OCI-M2 (cell line): ENCODE results near the gene CPSF4L.

Source experiments
- DNase-seq: peaks from one replicate; lab custom pipeline; 2025; ENCODE audit not compliant: unreplicated experiment; lab: John Stamatoyannopoulos, UW

Gene CPSF4L

GRCh38 chr17:73203788-73204479 is 57.7 kb downstream of the CPSF4L start:
- DNase-seq, result no peak

GRCh38 chr17:73203135-73203787 is 58.4 kb downstream of the CPSF4L start:
- DNase-seq, result no peak

- no peak for DNase-seq
Measured at GRCh38 chr17:73201215-73202069, 60.2 kb downstream of the CPSF4L start.

- no peak for DNase-seq
Measured at GRCh38 chr17:73200476-73200875, 61.2 kb downstream of the CPSF4L start.

GRCh38 chr17:73199751-73200317 is 61.8 kb downstream of the CPSF4L start:
- DNase-seq, result no peak

- DNase-seq, result no peak
Measured at GRCh38 chr17:73198930-73199260, 62.8 kb downstream of the CPSF4L start.
